HEK293 (cell line): ENCODE measurements around the gene NEB.

Experiments used
- CTCF ChIA-PET: fragments of 350-600 bp; formaldehyde crosslinking; extraction: SDS; loops from one replicate; lab custom pipeline; 2021; ENCODE audit warnings: antibody characterized with exemption; lab: Yijun Ruan, JAX
- POLR2A ChIA-PET: fragments of 300-600 bp; formaldehyde crosslinking; extraction: SDS; loops from one replicate; lab custom pipeline; 2020; ENCODE audit warnings: antibody characterized with exemption, inconsistent platforms; lab: Yijun Ruan, JAX
- H3K27ac ChIP-seq: fragments of 200-500 bp; sonication (Bioruptor generic); 2 replicates; pipeline ENCODE4 v1.5.1; 2014; ENCODE audit warnings: low read depth, low read length, control low read depth, inconsistent platforms; ENCODE audit errors: extremely low read depth
- H3K36me3 ChIP-seq, 2 experiments: fragments of 200-500 bp in 1 of 2; sonication (Bioruptor generic) in 1 of 2; 1 replicate in 1 of 2; 2 replicates in 1 of 2; pipeline ENCODE4 v1.5.1; 2014 to 2017; ENCODE audit warnings: inconsistent platforms in 2 of 2, low read length in 2 of 2; ENCODE audit not compliant: control insufficient read depth in 2 of 2, insufficient read depth in 1 of 2
- H3K4me1 ChIP-seq: fragments of 200-500 bp; sonication (Bioruptor generic); 2 replicates; pipeline ENCODE4 v1.5.1; 2014; ENCODE audit warnings: mild to moderate bottlenecking, low read length, inconsistent platforms; ENCODE audit not compliant: control insufficient read depth, insufficient read depth
- H3K4me3 ChIP-seq: 2 replicates; pipeline ENCODE4 v1.5.1; 2011; ENCODE audit warnings: low read depth, mild to moderate bottlenecking, control low read depth, low read length, moderate library complexity
- H3K9me3 ChIP-seq: fragments of 200-500 bp; sonication (Bioruptor generic); 2 replicates; pipeline ENCODE4 v1.5.1; 2014; ENCODE audit warnings: low read depth, low read length, inconsistent platforms; ENCODE audit not compliant: control insufficient read depth, insufficient read depth
- BCL11A ChIP-seq: fragments of 450-650 bp; formaldehyde crosslinking; IDR thresholded peaks from 2 replicates; pipeline ENCODE4 v1.5.1; 2016; ENCODE audit warnings: low read depth, missing biosample characterization, missing genetic modification characterization
- KLF8 ChIP-seq: fragments of 450-650 bp; formaldehyde crosslinking; IDR thresholded peaks from 2 replicates; pipeline ENCODE4 v1.5.1; 2016; ENCODE audit warnings: missing biosample characterization, missing genetic modification characterization
- PBX3 ChIP-seq: sonication (generic); formaldehyde crosslinking; IDR thresholded peaks from 2 replicates; pipeline ENCODE4 v1.8.1; 2022; ENCODE audit warnings: mild to moderate bottlenecking, moderate library complexity, missing genetic modification reagents
- SCRT1 ChIP-seq: fragments of 450-650 bp; formaldehyde crosslinking; IDR thresholded peaks from 2 replicates; pipeline ENCODE4 v1.5.1; 2016; ENCODE audit warnings: missing biosample characterization, missing genetic modification characterization, borderline replicate concordance
- ZBTB48 ChIP-seq: fragments of 450-650 bp; formaldehyde crosslinking; IDR thresholded peaks from 2 replicates; pipeline ENCODE4 v1.5.1; 2016; ENCODE audit warnings: missing biosample characterization, missing genetic modification characterization
- ZEB2 ChIP-seq: fragments of 450-650 bp; formaldehyde crosslinking; IDR thresholded peaks from 2 replicates; pipeline ENCODE4 v1.5.1; 2016; ENCODE audit warnings: missing biosample characterization, missing genetic modification characterization
- ZNF10 ChIP-seq: fragments of 450-650 bp; formaldehyde crosslinking; IDR thresholded peaks from 2 replicates; pipeline ENCODE4 v1.5.1; 2017; ENCODE audit warnings: missing biosample characterization, missing genetic modification characterization
- ZNF214 ChIP-seq: fragments of 450-650 bp; formaldehyde crosslinking; IDR thresholded peaks from 2 replicates; pipeline ENCODE4 v1.5.1; 2017; ENCODE audit warnings: missing biosample characterization, mild to moderate bottlenecking, missing genetic modification characterization, borderline replicate concordance
- ZNF274 ChIP-seq, 2 experiments: fragments of 200-500 bp in 1 of 2; fragments of 450-650 bp in 1 of 2; sonication (Bioruptor generic) in 1 of 2; formaldehyde crosslinking in 1 of 2; IDR thresholded peaks; 2 replicates each; pipeline versions ENCODE4 v1.5.1 to v1.6.1; 2014 to 2016; ENCODE audit warnings: borderline replicate concordance in 1 of 2, inconsistent platforms in 1 of 2, low read length in 1 of 2, missing biosample characterization in 1 of 2, missing genetic modification characterization in 1 of 2
- ZNF280D ChIP-seq: fragments of 450-650 bp; formaldehyde crosslinking; IDR thresholded peaks from 2 replicates; pipeline ENCODE4 v1.5.1; 2016; ENCODE audit warnings: missing biosample characterization, missing genetic modification characterization
- ZNF530 ChIP-seq: fragments of 450-650 bp; formaldehyde crosslinking; IDR thresholded peaks from 2 replicates; pipeline ENCODE4 v1.5.1; 2016; ENCODE audit warnings: low read depth, missing biosample characterization, missing genetic modification characterization
- ZNF585B ChIP-seq: fragments of 450-650 bp; formaldehyde crosslinking; IDR thresholded peaks from 2 replicates; pipeline ENCODE4 v1.5.1; 2016; ENCODE audit warnings: missing biosample characterization, missing genetic modification characterization
- ZNF654 ChIP-seq: fragments of 450-650 bp; formaldehyde crosslinking; IDR thresholded peaks from 2 replicates; pipeline ENCODE4 v1.5.1; 2016; ENCODE audit warnings: low read depth, missing biosample characterization, missing genetic modification characterization
- ZNF704 ChIP-seq: fragments of 450-650 bp; formaldehyde crosslinking; IDR thresholded peaks from 2 replicates; pipeline ENCODE4 v1.5.1; 2016; ENCODE audit warnings: missing biosample characterization, missing genetic modification characterization
- ZNF830 ChIP-seq: fragments of 450-650 bp; IDR thresholded peaks from 2 replicates; pipeline ENCODE4 v1.5.0; 2018; ENCODE audit warnings: missing biosample characterization, missing genetic modification characterization, low read depth, mild to moderate bottlenecking, moderate library complexity
- ZNF837 ChIP-seq: fragments of 450-650 bp; formaldehyde crosslinking; IDR thresholded peaks from 2 replicates; pipeline ENCODE4 v1.5.1; 2016; ENCODE audit warnings: missing biosample characterization, missing genetic modification characterization
- TF ChIP-seq, protein P1 (sequence below): fragments of 450-650 bp; formaldehyde crosslinking; IDR thresholded peaks from 2 replicates; pipeline ENCODE4 v1.5.0; 2017; ENCODE audit warnings: missing biosample characterization, missing genetic modification characterization, borderline replicate concordance

The NEB gene

GRCh38 chr2:151577116-151577515, 157.2 kb downstream of the NEB start (continued):
- no peak for TF ChIP-seq ZNF704
- TF ChIP-seq BCL11A (tag by site-specific recombination) = no peak
- TF ChIP-seq SCRT1 (tag by site-specific recombination) = no peak
- TF ChIP-seq ZNF585B (tag by site-specific recombination) = no peak
- no peak for TF ChIP-seq ZNF654
- no peak for TF ChIP-seq ZNF274 (IDR thresholded peaks at IDR 0.05; ENCODE audit: low read length)
- TF ChIP-seq ZNF274 (tag by site-specific recombination; IDR thresholded peaks at IDR 0.05; ENCODE audit: borderline replicate concordance) = no peak

DNA sequence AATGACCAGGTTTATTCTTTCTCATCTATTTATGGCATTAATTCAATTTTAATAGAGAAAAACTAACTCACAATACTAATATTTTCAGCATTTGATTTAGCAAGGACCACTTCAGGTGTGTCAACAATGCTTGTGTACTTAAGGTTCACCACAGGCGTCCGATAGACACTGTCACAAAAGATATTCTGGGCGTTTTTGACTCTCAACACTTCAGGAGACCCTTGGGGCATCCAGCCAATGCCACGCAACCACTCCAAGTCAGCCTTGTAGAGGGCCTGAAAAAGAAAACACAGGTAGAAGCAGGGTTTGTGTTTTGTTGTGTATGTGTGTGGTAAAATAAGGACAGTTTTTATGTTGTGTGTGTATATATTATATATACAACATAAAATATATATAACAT, 158.2 kb downstream of the NEB start:
- Histone ChIP-seq H3K4me3 (no peak overlapping the region), H3K4me1 (no peaks in the 10 kb centered on the region), H3K36me3 (no peaks in the 10 kb centered on the region), H3K27ac (no peak overlapping the region), H3K9me3 (no peaks in the 10 kb centered on the region)
- TF ChIP-seq, protein P1, sequence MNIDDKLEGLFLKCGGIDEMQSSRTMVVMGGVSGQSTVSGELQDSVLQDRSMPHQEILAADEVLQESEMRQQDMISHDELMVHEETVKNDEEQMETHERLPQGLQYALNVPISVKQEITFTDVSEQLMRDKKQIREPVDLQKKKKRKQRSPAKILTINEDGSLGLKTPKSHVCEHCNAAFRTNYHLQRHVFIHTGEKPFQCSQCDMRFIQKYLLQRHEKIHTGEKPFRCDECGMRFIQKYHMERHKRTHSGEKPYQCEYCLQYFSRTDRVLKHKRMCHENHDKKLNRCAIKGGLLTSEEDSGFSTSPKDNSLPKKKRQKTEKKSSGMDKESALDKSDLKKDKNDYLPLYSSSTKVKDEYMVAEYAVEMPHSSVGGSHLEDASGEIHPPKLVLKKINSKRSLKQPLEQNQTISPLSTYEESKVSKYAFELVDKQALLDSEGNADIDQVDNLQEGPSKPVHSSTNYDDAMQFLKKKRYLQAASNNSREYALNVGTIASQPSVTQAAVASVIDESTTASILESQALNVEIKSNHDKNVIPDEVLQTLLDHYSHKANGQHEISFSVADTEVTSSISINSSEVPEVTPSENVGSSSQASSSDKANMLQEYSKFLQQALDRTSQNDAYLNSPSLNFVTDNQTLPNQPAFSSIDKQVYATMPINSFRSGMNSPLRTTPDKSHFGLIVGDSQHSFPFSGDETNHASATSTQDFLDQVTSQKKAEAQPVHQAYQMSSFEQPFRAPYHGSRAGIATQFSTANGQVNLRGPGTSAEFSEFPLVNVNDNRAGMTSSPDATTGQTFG = no peak
- TF ChIP-seq PBX3 (CRISPR knock-in tag) (no peak), ZBTB48 (tag by site-specific recombination) (no peak), ZNF280D (tag by site-specific recombination) (no peak), ZNF530 (tag by site-specific recombination) (no peak), ZNF214 (no peak)
- TF ChIP-seq, all 188 proteins: peak for 0
- CTCF ChIA-PET = no interaction called here
- POLR2A ChIA-PET = no interaction called here

- ChIA-PET CTCF (no interaction called here), POLR2A (no interaction called here)
- H3K4me1 ChIP-seq = no peaks in the 10 kb centered on the region
- H3K36me3 ChIP-seq = no peaks in the 10 kb centered on the region
- H3K9me3 ChIP-seq = no peaks in the 10 kb centered on the region
- no peak overlapping the region for H3K4me3 ChIP-seq
- H3K27ac ChIP-seq = no peak overlapping the region
- no peak for TF ChIP-seq ZNF10 (tag by site-specific recombination)
- no peak for TF ChIP-seq ZNF280D (tag by site-specific recombination)
- TF ChIP-seq KLF8 (tag by site-specific recombination) = no peak
- TF ChIP-seq ZNF837 (tag by site-specific recombination) = no peak
- no peak for TF ChIP-seq ZNF830
- no peak for TF ChIP-seq ZEB2 (tag by site-specific recombination)
- TF ChIP-seq ZNF704 = no peak
- TF ChIP-seq PBX3 (CRISPR knock-in tag) = no peak
Observed at GRCh38 chr2:151575338-151575737, 158.9 kb downstream of the NEB start.
